HepG2 (cell line): ENCODE data around the gene DNAJB6. TPM values are rescaled to one million over a fixed set of nuclear protein-coding genes. Genes with fewer than 3 reads are reported as not detected.

Experiments used
- ARID5B ChIP-seq: IDR thresholded peaks from 2 replicates; pipeline ENCODE4 v1.4.0; 2020; ENCODE audit warnings: mild to moderate bottlenecking, missing genetic modification reagents
- ATF2 ChIP-seq: sonication (generic); formaldehyde crosslinking; IDR thresholded peaks from 2 replicates; pipeline ENCODE4 v1.4.0; 2020; ENCODE audit warnings: missing genetic modification reagents
- BHLHE40 ChIP-seq: IDR thresholded peaks from 2 replicates; pipeline ENCODE4 v1.6.1; 2011; ENCODE audit warnings: low read length, improper control_type of control experiment
- CHD4 ChIP-seq: fragments of 200-600 bp; sonication (generic); IDR thresholded peaks from 2 replicates; pipeline ENCODE4 v1.7.0; 2017; ENCODE audit warnings: mild to moderate bottlenecking, low read length, borderline replicate concordance
- E2F5 ChIP-seq: sonication (generic); formaldehyde crosslinking; conservative IDR thresholded peaks from 2 replicates; pipeline ENCODE4 v1.4.0; 2020; ENCODE audit warnings: missing genetic modification reagents
- HNF4A ChIP-seq: sonication (generic); formaldehyde crosslinking; IDR thresholded peaks from 2 replicates; pipeline ENCODE4 v1.4.0; 2020; ENCODE audit warnings: missing genetic modification reagents
- ISL2 ChIP-seq: sonication (generic); formaldehyde crosslinking; IDR thresholded peaks from 2 replicates; pipeline ENCODE4 v1.5.0; 2020; ENCODE audit warnings: missing genetic modification reagents
- RBM22 ChIP-seq: fragments of 200-400 bp; formaldehyde crosslinking; optimal IDR thresholded peaks from 2 replicates; pipeline ENCODE3; 2017; ENCODE audit warnings: mild to moderate bottlenecking, low read length, moderate library complexity
- RBM39 ChIP-seq: fragments of 200-400 bp; formaldehyde crosslinking; IDR thresholded peaks from one replicate; pipeline ENCODE4 v1.6.1; 2018; ENCODE audit warnings: antibody characterized with exemption, mild to moderate bottlenecking, low read depth, low read length; ENCODE audit not compliant: poor library complexity, severe bottlenecking
- ZBED4 ChIP-seq: sonication (generic); formaldehyde crosslinking; IDR thresholded peaks from 2 replicates; pipeline ENCODE4 v1.4.0; 2020; ENCODE audit warnings: missing genetic modification reagents, borderline replicate concordance
- ZBTB26 ChIP-seq: IDR thresholded peaks from 2 replicates; pipeline ENCODE4 v1.6.1; 2016; ENCODE audit warnings: missing compliant biosample characterization, missing genetic modification reagents, borderline replicate concordance
- ZNF121 ChIP-seq: sonication (generic); formaldehyde crosslinking; IDR thresholded peaks from 2 replicates; pipeline ENCODE4 v1.5.0; 2020; ENCODE audit warnings: mild to moderate bottlenecking, missing genetic modification reagents
- ZNF232 ChIP-seq: sonication (generic); formaldehyde crosslinking; IDR thresholded peaks from 2 replicates; pipeline ENCODE4 v1.4.0; 2020; ENCODE audit warnings: missing genetic modification reagents, borderline replicate concordance
- ZNF264 ChIP-seq: sonication (generic); formaldehyde crosslinking; IDR thresholded peaks from 2 replicates; pipeline ENCODE4 v1.4.0; 2020; ENCODE audit warnings: missing genetic modification reagents
- ZSCAN21 ChIP-seq: sonication (generic); formaldehyde crosslinking; IDR thresholded peaks from 2 replicates; pipeline ENCODE4 v1.8.0; 2022; ENCODE audit warnings: mild to moderate bottlenecking, missing genetic modification reagents, moderate library complexity, borderline replicate concordance
- ZSCAN29 ChIP-seq: sonication (generic); formaldehyde crosslinking; conservative IDR thresholded peaks from 2 replicates; pipeline ENCODE4 v1.4.0; 2020; ENCODE audit warnings: mild to moderate bottlenecking, missing genetic modification reagents
- polyA plus RNA-seq, 8 experiments: library from polyadenylated mRNA; depleted of rRNA in 3 of 8; stranded (reverse) in 7 of 8; unstranded in 1 of 8; fragments of >200 nt; fragmentation: Illumina TruSeq in 4 of 8; extraction: Trizol in 4 of 8; gene quantifications; 2 replicates each; pipeline versions ENCODE4 v1.2.1 to v1.2.3, GENCODE V29; 2011 to 2016; ENCODE audit warnings: low read depth in 4 of 8, missing spikeins in 1 of 8, mixed read lengths in 1 of 8; ENCODE audit not compliant: insufficient read depth in 1 of 8
- total RNA-seq, 5 experiments: library from RNA; depleted of rRNA; stranded (reverse); fragments of >200 nt; fragmentation: Illumina TruSeq; extraction: Trizol; gene quantifications; 2 replicates each; pipeline ENCODE4 v1.2.3, GENCODE V29; 2016; ENCODE audit warnings: low read depth in 1 of 5

The DNAJB6 gene
- total and polyA plus RNA-seq, 2 of the 13 experiments (the other 11 are each of a cell fraction or from before 2014, with no cell fraction given): 29.9 to 53.9 TPM

- no peak for TF ChIP-seq ISL2
- TF ChIP-seq ZBTB26 (CRISPR knock-in tag): no peak
- no peak for TF ChIP-seq ZBED4 (CRISPR knock-in tag)
- TF ChIP-seq RBM22: no peak
- 0 out of 2 replicates have a peak, but pooled peaks have one; percentile 10 for TF ChIP-seq ARID5B (CRISPR knock-in tag)
- TF ChIP-seq ZSCAN29 (CRISPR knock-in tag): no peak
- TF ChIP-seq ZSCAN21 (CRISPR knock-in tag): no peak
- TF ChIP-seq ATF2 (CRISPR knock-in tag): no peak
- TF ChIP-seq ZNF232 (CRISPR knock-in tag): no peak
- TF ChIP-seq BHLHE40: peak; percentile 32; the same call in 1 of the 2 replicates
- peak; percentile 50; the same call in 1 of the 2 replicates for TF ChIP-seq HNF4A (CRISPR knock-in tag)
- TF ChIP-seq E2F5 (CRISPR knock-in tag): no peak
- TF ChIP-seq CHD4: no peak
- TF ChIP-seq ZNF264 (CRISPR knock-in tag): no peak
- TF ChIP-seq ZNF121: no peak
- TF ChIP-seq RBM39: no peak
These were observed 88.4 kb downstream of the DNAJB6 start (continued) for GRCh38 chr7:157425137-157425731.
